ENCODE data around the gene ABCA7.

DNA sequence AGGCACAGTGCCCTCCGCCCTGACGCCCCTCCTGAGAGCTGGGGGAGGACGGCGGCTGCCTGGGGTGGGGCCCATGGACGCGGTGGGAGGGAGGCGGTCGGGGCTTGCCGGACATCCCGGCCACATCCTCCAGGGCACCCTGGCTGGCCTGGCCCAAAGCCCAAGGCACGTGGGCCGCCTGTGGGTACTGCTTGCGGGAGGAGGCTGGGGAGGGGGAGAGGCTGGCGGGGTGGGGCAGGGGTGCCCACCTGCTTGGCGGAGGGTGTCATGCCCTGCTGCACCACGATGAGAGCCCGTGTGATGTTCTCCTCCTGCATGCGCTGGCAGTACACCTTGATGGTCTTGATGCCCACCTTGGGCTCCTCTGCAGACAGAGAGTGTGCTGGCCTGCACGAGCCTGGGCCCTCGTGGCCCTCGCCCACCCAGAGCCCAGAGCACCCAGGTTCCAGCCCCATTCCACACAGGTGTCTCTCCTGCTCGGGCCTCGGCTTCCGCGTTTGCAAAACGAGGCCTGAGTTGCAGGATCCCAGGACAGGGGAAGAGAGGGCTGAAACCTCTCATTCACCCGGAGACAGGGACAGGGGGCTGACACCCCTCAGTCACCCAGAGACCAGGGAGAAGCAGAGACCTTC, 51.8 kb downstream of the ABCA7 start:
- TF ChIP-seq, protein P1, sequence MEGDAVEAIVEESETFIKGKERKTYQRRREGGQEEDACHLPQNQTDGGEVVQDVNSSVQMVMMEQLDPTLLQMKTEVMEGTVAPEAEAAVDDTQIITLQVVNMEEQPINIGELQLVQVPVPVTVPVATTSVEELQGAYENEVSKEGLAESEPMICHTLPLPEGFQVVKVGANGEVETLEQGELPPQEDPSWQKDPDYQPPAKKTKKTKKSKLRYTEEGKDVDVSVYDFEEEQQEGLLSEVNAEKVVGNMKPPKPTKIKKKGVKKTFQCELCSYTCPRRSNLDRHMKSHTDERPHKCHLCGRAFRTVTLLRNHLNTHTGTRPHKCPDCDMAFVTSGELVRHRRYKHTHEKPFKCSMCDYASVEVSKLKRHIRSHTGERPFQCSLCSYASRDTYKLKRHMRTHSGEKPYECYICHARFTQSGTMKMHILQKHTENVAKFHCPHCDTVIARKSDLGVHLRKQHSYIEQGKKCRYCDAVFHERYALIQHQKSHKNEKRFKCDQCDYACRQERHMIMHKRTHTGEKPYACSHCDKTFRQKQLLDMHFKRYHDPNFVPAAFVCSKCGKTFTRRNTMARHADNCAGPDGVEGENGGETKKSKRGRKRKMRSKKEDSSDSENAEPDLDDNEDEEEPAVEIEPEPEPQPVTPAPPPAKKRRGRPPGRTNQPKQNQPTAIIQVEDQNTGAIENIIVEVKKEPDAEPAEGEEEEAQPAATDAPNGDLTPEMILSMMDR (IDR thresholded peaks at IDR 0.05) = no peak
- no peak for TF ChIP-seq POLR2A (IDR thresholded peaks at IDR 0.05)

All from adrenal gland (tissue), 5 donors.